Esophagus muscularis mucosa (tissue), 3 donors: ENCODE data around the gene PUM2.

Source experiments
- EP300 ChIP-seq: sonication (generic); formaldehyde crosslinking; IDR thresholded peaks from one replicate; pipeline ENCODE4 v1.6.1; 2017; ENCODE audit warnings: antibody characterized with exemption
- TF ChIP-seq, protein P1 (sequence below), 3 experiments: fragments of 200-600 bp in 2 of 3; fragments of 450-650 bp in 1 of 3; sonication (generic) in 2 of 3; IDR thresholded peaks; one replicate each; pipeline ENCODE4 v1.5.1; 2017 to 2019; ENCODE audit warnings: antibody characterized with exemption in 3 of 3, mild to moderate bottlenecking in 2 of 3, moderate library complexity in 1 of 3

DNA sequence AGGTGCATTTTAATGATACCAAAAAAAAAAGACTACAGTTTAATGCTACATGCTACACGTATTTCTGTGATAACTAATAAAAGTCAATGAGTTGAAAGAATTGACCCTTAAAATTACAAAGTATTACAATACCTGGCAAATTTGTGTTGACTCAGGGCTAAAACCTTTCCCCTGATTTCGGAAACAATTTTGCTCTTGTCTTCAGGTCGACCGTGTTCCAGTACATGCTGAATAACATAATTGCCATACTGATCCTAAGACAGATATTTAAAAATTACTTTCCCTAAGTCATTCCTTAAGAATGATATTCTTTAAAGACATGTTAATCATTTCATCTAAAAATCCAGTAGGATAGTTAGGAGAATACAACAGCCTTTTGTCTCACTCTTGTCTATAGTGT lies 95.9 kb downstream of the PUM2 start:
- TF ChIP-seq, protein P1, sequence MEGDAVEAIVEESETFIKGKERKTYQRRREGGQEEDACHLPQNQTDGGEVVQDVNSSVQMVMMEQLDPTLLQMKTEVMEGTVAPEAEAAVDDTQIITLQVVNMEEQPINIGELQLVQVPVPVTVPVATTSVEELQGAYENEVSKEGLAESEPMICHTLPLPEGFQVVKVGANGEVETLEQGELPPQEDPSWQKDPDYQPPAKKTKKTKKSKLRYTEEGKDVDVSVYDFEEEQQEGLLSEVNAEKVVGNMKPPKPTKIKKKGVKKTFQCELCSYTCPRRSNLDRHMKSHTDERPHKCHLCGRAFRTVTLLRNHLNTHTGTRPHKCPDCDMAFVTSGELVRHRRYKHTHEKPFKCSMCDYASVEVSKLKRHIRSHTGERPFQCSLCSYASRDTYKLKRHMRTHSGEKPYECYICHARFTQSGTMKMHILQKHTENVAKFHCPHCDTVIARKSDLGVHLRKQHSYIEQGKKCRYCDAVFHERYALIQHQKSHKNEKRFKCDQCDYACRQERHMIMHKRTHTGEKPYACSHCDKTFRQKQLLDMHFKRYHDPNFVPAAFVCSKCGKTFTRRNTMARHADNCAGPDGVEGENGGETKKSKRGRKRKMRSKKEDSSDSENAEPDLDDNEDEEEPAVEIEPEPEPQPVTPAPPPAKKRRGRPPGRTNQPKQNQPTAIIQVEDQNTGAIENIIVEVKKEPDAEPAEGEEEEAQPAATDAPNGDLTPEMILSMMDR (IDR thresholded peaks at IDR 0.05) = no peak
- TF ChIP-seq EP300 = no peak
